IPS-18a (cell line): ENCODE data around the gene C1orf94.

Experiments
- H3K27ac ChIP-seq: one replicate; pipeline ENCODE4 v1.5.1; 2013; ENCODE audit warnings: low read length
- H3K27me3 ChIP-seq: one replicate; pipeline ENCODE4 v1.6.1; 2013; ENCODE audit warnings: mild to moderate bottlenecking, low read length; ENCODE audit not compliant: control insufficient read depth, insufficient read depth
- H3K36me3 ChIP-seq: one replicate; pipeline ENCODE4 v1.6.1; 2013; ENCODE audit warnings: low read depth, low read length; ENCODE audit not compliant: control insufficient read depth
- H3K4me1 ChIP-seq: one replicate; pipeline ENCODE4 v1.6.1; 2013; ENCODE audit warnings: low read depth, low read length; ENCODE audit not compliant: control insufficient read depth
- H3K4me3 ChIP-seq: one replicate; pipeline ENCODE4 v1.5.1; 2013; ENCODE audit warnings: low read length
- H3K9ac ChIP-seq: one replicate; pipeline ENCODE4 v1.6.1; 2013; ENCODE audit warnings: mild to moderate bottlenecking, low read length, moderate library complexity
- H3K9me3 ChIP-seq: one replicate; pipeline ENCODE4 v1.6.1; 2013; ENCODE audit warnings: low read depth, low read length; ENCODE audit not compliant: control insufficient read depth

Gene C1orf94

DNA sequence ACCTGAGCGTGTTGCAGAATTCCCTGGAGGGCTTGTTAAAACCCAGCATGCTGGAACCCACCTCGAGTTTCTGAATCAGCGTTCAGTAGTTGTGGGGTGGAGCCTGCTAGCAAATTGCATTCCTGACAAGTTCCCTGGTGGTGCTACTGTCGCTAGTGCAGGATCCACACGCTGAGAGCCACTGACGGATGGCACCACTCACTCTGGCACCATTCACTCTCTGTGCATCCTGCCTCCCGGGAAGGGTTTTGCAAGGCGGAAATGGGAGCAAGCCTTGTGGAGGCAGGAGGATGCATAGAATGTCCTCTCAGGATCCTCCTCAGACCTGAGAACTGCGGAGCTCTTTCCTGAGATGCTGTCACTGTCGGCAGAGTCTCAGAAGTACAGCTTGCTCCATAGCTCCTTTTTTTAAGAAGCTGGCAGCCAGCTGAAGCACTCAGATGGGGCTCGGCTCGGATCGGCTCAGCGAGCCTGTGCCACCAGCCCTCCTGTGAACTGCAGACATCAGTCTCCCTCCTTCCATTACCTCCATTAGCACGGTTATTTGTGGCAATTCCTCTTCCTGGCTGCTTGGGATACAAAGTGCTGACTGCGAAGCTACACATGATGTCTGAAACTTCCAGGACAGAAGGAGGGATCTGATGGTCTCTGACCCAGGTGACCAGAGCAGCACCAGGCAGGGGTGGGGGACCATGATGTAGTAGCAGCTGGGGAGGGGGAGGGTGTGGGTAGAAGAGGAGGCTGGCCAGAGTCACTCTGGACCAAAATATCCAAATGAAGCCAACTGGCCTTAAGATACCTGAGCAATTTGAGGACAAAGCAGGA lies 89.6 kb downstream of the C1orf94 start:
- Histone ChIP-seq H3K4me1 (peaks cover 7% of the 10 kb centered on the region), H3K4me3 (peak overlapping the region; percentile 29), H3K9ac (no peak overlapping the region), H3K9me3 (no peaks in the 10 kb centered on the region), H3K27ac (no peak overlapping the region), H3K36me3 (no peaks in the 10 kb centered on the region), H3K27me3 (no peaks in the 10 kb centered on the region)

- no peak overlapping the region for H3K4me3 ChIP-seq
- no peaks in the 10 kb centered on the region for H3K36me3 ChIP-seq
- H3K9me3 ChIP-seq, result no peaks in the 10 kb centered on the region
- H3K27ac ChIP-seq, result no peak overlapping the region
- H3K27me3 ChIP-seq, result no peaks in the 10 kb centered on the region
- H3K9ac ChIP-seq, result no peak overlapping the region
- peaks cover 7% of the 10 kb centered on the region for H3K4me1 ChIP-seq
These were observed 90.6 kb downstream of the C1orf94 start for GRCh38 chr1:34267326-34267725.

- no peaks in the 10 kb centered on the region for H3K27me3 ChIP-seq
- no peak overlapping the region for H3K9ac ChIP-seq
- peaks cover 7% of the 10 kb centered on the region for H3K4me1 ChIP-seq
- H3K36me3 ChIP-seq, result no peaks in the 10 kb centered on the region
- H3K4me3 ChIP-seq, result no peak overlapping the region
- no peak overlapping the region for H3K27ac ChIP-seq
- H3K9me3 ChIP-seq, result no peaks in the 10 kb centered on the region
These were observed 91.7 kb downstream of the C1orf94 start for GRCh38 chr1:34268311-34268954.
